HG03565 (cell line): ENCODE results near the gene GOLGA8A.
"Not testable (repeated sequence)": the region's sequence is repeated elsewhere in the genome, so short reads cannot be mapped to it uniquely, and the experiment has no call there.

Experiments used
- ATAC-seq: cut with Tn5 transposase; IDR thresholded peaks from one replicate; pipeline ENCODE4 v1.9.1; 2021; ENCODE audit warnings: mild to moderate bottlenecking, moderate library complexity; ENCODE audit not compliant: unreplicated experiment

Gene GOLGA8A

GRCh38 chr15:34418435-34418834, 19.2 kb downstream of the GOLGA8A start:
- not testable (repeated sequence) for ATAC-seq

- not testable (repeated sequence) for ATAC-seq
Observed at GRCh38 chr15:34409511-34409910, 28.1 kb downstream of the GOLGA8A start.

GRCh38 chr15:34408973-34409372, 28.6 kb downstream of the GOLGA8A start:
- ATAC-seq, result not testable (repeated sequence)

GRCh38 chr15:34403899-34404298, 33.7 kb downstream of the GOLGA8A start:
- not testable (repeated sequence) for ATAC-seq

GRCh38 chr15:34403160-34403598, 34.4 kb downstream of the GOLGA8A start:
- peak; percentile 50 for ATAC-seq

GRCh38 chr15:34397637-34398259, 39.9 kb downstream of the GOLGA8A start:
- ATAC-seq, result not testable (repeated sequence)

GRCh38 chr15:34392981-34393380, 44.6 kb downstream of the GOLGA8A start:
- not testable (repeated sequence) for ATAC-seq

GRCh38 chr15:34389594-34390086, 48.0 kb downstream of the GOLGA8A start:
- not testable (repeated sequence) for ATAC-seq
